NT2/D1 (cell line): ENCODE data around the gene NME9.

Source experiments
- DNase-seq: peaks from one replicate; pipeline ENCODE4 v3.0.0-alpha.2; 2011; ENCODE audit warnings: low read depth, low spot score
- H3K27me3 ChIP-seq: 2 replicates; pipeline ENCODE4 v1.6.0; 2011; ENCODE audit warnings: mild to moderate bottlenecking; ENCODE audit not compliant: insufficient read length, insufficient read depth
- H3K36me3 ChIP-seq: 2 replicates; pipeline ENCODE4 v1.6.1; 2011; ENCODE audit warnings: mild to moderate bottlenecking, low read length, mixed read lengths; ENCODE audit not compliant: insufficient read depth, insufficient read length
- H3K4me1 ChIP-seq: 2 replicates; pipeline ENCODE4 v1.5.1; 2011; ENCODE audit not compliant: insufficient read depth, insufficient read length
- H3K4me3 ChIP-seq: 2 replicates; pipeline ENCODE4 v1.5.1; 2011; ENCODE audit warnings: low read depth; ENCODE audit not compliant: insufficient read length
- H3K9ac ChIP-seq: 2 replicates; pipeline ENCODE4 v1.6.0; 2011; ENCODE audit warnings: low read depth; ENCODE audit not compliant: insufficient read length
- H3K9me3 ChIP-seq: 2 replicates; pipeline ENCODE4 v1.5.1; 2011; ENCODE audit warnings: mild to moderate bottlenecking, low read length; ENCODE audit not compliant: insufficient read depth
- SUZ12 ChIP-seq: IDR thresholded peaks from 2 replicates; pipeline ENCODE4 v1.6.1; 2011; ENCODE audit not compliant: insufficient read length, insufficient read depth; ENCODE audit errors: extremely low read depth
- YY1 ChIP-seq: IDR thresholded peaks from 2 replicates; pipeline ENCODE4 v1.6.1; 2011; ENCODE audit not compliant: insufficient read length, insufficient read depth
- ZNF274 ChIP-seq: IDR thresholded peaks from 2 replicates; pipeline ENCODE4 v1.6.1; 2011; ENCODE audit warnings: mild to moderate bottlenecking, low read depth, low read length

Gene NME9

GRCh38 chr3:138351916-138352550 lies 22.4 kb upstream of the NME9 start:
- H3K27me3 ChIP-seq, result no peaks in the 10 kb centered on the region
- TF ChIP-seq SUZ12 (no peak), ZNF274 (no peak), YY1 (no peak)
- H3K9ac ChIP-seq, result no peak overlapping the region
- no peak overlapping the region for H3K4me3 ChIP-seq
- H3K4me1 ChIP-seq, result peaks cover 4% of the 10 kb centered on the region
- DNase-seq, result no peak
- peaks cover 25% of the 10 kb centered on the region for H3K36me3 ChIP-seq
- no peaks in the 10 kb centered on the region for H3K9me3 ChIP-seq

DNA sequence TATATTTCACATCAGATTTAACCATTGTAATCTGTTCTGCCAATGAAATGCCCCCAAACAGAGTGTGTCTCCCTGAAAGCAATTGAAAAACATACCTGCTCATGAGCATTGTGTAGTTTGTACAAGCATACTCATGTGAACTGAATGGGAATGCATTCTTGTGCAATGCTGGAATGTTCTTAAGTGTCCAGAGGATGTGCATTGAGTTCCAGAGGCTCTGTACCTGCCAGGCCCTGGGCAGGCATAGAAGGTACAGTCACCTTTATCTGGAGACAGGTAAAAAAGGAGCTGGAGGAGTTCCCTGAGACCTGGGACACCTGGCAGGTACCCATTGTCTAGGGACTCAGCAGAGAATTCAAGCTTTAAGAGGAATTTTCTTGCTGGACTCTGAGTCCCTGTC lies 21.5 kb upstream of the NME9 start:
- Histone ChIP-seq H3K4me1 (peaks cover 4% of the 10 kb centered on the region), H3K9ac (no peak overlapping the region), H3K4me3 (no peak overlapping the region), H3K27me3 (peaks cover 2% of the 10 kb centered on the region), H3K9me3 (no peaks in the 10 kb centered on the region), H3K36me3 (peaks cover 25% of the 10 kb centered on the region)
- TF ChIP-seq SUZ12, result no peak
- TF ChIP-seq ZNF274, result no peak
- TF ChIP-seq YY1, result no peak
- no peak for DNase-seq

DNA sequence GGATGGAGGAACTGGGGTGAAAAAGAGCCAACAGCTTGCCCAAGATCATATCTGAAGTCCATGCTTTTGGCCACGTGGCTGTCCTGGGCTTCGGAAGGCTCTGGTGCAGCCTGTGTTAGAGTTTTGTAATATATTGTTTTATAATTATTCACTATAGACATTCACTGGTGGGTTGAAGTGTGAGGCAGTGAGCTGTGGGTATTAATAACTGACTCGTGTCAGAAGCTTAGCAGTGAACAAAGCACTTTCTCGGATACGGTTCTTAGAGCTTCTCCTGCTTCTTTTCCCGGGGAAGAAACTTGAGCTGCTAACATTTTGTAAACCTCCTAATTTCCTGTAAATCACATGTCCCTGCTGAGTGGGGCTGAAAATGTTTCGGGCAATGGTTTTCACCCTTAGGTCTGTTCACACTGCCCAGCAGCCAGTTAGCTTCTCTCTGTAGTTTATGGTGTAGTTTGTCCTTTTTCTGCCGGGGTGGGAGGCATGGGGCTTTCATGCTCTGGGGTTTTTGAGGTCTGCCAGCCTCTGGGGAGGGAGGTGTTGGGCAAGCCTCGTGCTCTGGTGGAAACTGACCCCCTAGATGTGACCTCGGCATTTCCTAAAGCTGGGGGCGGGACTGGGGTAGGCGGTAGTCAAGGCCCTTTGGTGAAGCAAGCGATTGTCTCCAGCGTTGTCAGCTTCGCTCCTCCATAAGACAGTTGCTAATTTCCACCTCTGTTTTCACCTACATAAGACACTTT lies 20.4 kb upstream of the NME9 start:
- H3K9ac ChIP-seq, result no peak overlapping the region
- peaks cover 15% of the 10 kb centered on the region for H3K36me3 ChIP-seq
- TF ChIP-seq ZNF274 (no peak), YY1 (no peak), SUZ12 (no peak)
- peaks cover 3% of the 10 kb centered on the region for H3K27me3 ChIP-seq
- no peak for DNase-seq
- H3K4me1 ChIP-seq, result peaks cover 4% of the 10 kb centered on the region
- H3K9me3 ChIP-seq, result no peaks in the 10 kb centered on the region
- no peak overlapping the region for H3K4me3 ChIP-seq

- DNase-seq, result no peak
- Histone ChIP-seq H3K4me1 (peaks cover 4% of the 10 kb centered on the region), H3K9ac (peak overlapping the region; percentile 84), H3K4me3 (peak overlapping the region; percentile 70), H3K9me3 (no peaks in the 10 kb centered on the region), H3K27me3 (peaks cover 3% of the 10 kb centered on the region), H3K36me3 (peaks cover 14% of the 10 kb centered on the region)
- TF ChIP-seq YY1 (no peak), ZNF274 (no peak), SUZ12 (no peak)
Measured at GRCh38 chr3:138348754-138349739, 19.4 kb upstream of the NME9 start.

- Histone ChIP-seq H3K4me3 (peak within 1 kb of the TSS; percentile 70), H3K9me3 (no peaks in the 10 kb centered on the region), H3K27me3 (peaks cover 3% of the 10 kb centered on the region), H3K4me1 (peaks cover 4% of the 10 kb centered on the region), H3K36me3 (peaks cover 6% of the 10 kb centered on the region), H3K9ac (peak within 1 kb of the TSS; percentile 84)
- peak; percentile 64 for DNase-seq
- TF ChIP-seq ZNF274 (no peak), SUZ12 (no peak), YY1 (no peak)
Measured at GRCh38 chr3:138347960-138348753, 18.5 kb upstream of the NME9 start, which contains the start of gene MRAS. MRAS (plus strand) TSS chr3:138348579; CDS start chr3:138372884, 24,305 bp downstream.

GRCh38 chr3:138344754-138345153 lies 15.1 kb upstream of the NME9 start:
- Histone ChIP-seq H3K36me3 (no peaks in the 10 kb centered on the region), H3K4me3 (no peak overlapping the region), H3K9me3 (no peaks in the 10 kb centered on the region), H3K9ac (no peak overlapping the region), H3K4me1 (peaks cover 4% of the 10 kb centered on the region), H3K27me3 (peaks cover 3% of the 10 kb centered on the region)
- DNase-seq, result no peak
- TF ChIP-seq ZNF274, result no peak
- TF ChIP-seq YY1, result no peak
- no peak for TF ChIP-seq SUZ12
